Activated CD8-positive, alpha-beta T cell treated with anti-CD3 and anti-CD28 coated beads, Interleukin-2, amount 10 ng/mL, durations not matched to agents 7 days and 5 days (primary cell): ENCODE measurements around the gene MGAT5B. TPM values are rescaled to one million over a fixed set of nuclear protein-coding genes. Genes with fewer than 3 reads are reported as not detected.
A peak's percentile ranks its signal among the peaks of the same experiment; 100 is the strongest.

Experiments
- ATAC-seq: fragments of 150-1000 bp; cut with Tn5 transposase; one replicate; pipeline ENCODE4 v1.10.0; 2021; ENCODE audit warnings: moderate library complexity
- CTCF ChIA-PET: fragments of 350-600 bp; sonication (Branson Sonifier 250); formaldehyde crosslinking; loops from one replicate; lab custom pipeline; 2021; ENCODE audit warnings: antibody characterized with exemption; lab: Charles Lee
- POLR2A ChIA-PET: fragments of 350-600 bp; sonication (Branson Sonifier 250); formaldehyde crosslinking; loops from one replicate; lab custom pipeline; 2021; ENCODE audit warnings: antibody characterized with exemption; lab: Charles Lee
- DNase-seq: peaks from one replicate; pipeline ENCODE4 v3.0.0-alpha.2; 2020
- H3K27ac Mint-ChIP-seq: one replicate; pipeline ENCODE4 v1.8.0; 2021; ENCODE audit warnings: mild to moderate bottlenecking, mixed read lengths
- H3K27me3 Mint-ChIP-seq: one replicate; pipeline ENCODE4 v1.8.0; 2021; ENCODE audit warnings: low read depth, mixed read lengths
- H3K36me3 Mint-ChIP-seq: one replicate; pipeline ENCODE4 v1.8.0; 2021; ENCODE audit warnings: low read depth, mixed read lengths
- H3K4me1 Mint-ChIP-seq: one replicate; pipeline ENCODE4 v1.8.0; 2021; ENCODE audit warnings: low read depth, mixed read lengths
- H3K4me3 Mint-ChIP-seq: one replicate; pipeline ENCODE4 v1.8.0; 2021; ENCODE audit warnings: mild to moderate bottlenecking, mixed read lengths
- H3K9me3 Mint-ChIP-seq: one replicate; pipeline ENCODE4 v1.8.0; 2022; ENCODE audit warnings: mixed read lengths; ENCODE audit not compliant: insufficient read depth
- total RNA-seq, 2 experiments: library from RNA; stranded (reverse); gene quantifications; one replicate each; pipeline ENCODE4 v1.2.3, GENCODE V29; 2021

Gene MGAT5B
- total RNA-seq, 2 experiments from 2014 or later, result 0.26 TPM; not detected in 1

- Mint-ChIP-seq H3K4me1 (peaks cover 15% of the 10 kb centered on the region), H3K9me3 (no peaks in the 10 kb centered on the region), H3K4me3 (no peak overlapping the region), H3K36me3 (no peaks in the 10 kb centered on the region), H3K27me3 (peaks cover 28% of the 10 kb centered on the region), H3K27ac (no peak overlapping the region)
- POLR2A ChIA-PET, result interaction anchor here (0.7 kb wide), 1 partner anchor 186 kb away, joined by 3 read pairs; no protein-coding TSS in a partner anchor
- no peak for DNase-seq
- CTCF ChIA-PET, result interaction anchor here (2.8 to 6.8 kb wide), 3 partner anchors 10 to 196 kb away, joined by 7 to 87 read pairs (median 38); no protein-coding TSS in a partner anchor
- no peak for ATAC-seq
Measured at GRCh38 chr17:76869496-76870376, 1.5 kb downstream of the MGAT5B start.

GRCh38 chr17:76870377-76870714 is 2.1 kb downstream of the MGAT5B start:
- Mint-ChIP-seq H3K27ac (no peak overlapping the region), H3K27me3 (peaks cover 28% of the 10 kb centered on the region), H3K4me1 (peaks cover 15% of the 10 kb centered on the region), H3K9me3 (peaks cover 4% of the 10 kb centered on the region), H3K4me3 (no peak overlapping the region), H3K36me3 (peaks cover 2% of the 10 kb centered on the region)
- ATAC-seq (no peak), DNase-seq (no peak)
- CTCF ChIA-PET, result interaction anchor here (1.2 to 6.8 kb wide), 2 partner anchors 186 to 218 kb away, joined by 3 to 87 read pairs; no protein-coding TSS in a partner anchor
- POLR2A ChIA-PET, result no interaction called here

GRCh38 chr17:76871668-76872067 is 3.5 kb downstream of the MGAT5B start:
- ATAC-seq (no peak), DNase-seq (no peak)
- Mint-ChIP-seq H3K9me3 (peaks cover 8% of the 10 kb centered on the region), H3K4me1 (peaks cover 15% of the 10 kb centered on the region), H3K36me3 (peaks cover 2% of the 10 kb centered on the region), H3K4me3 (no peak overlapping the region), H3K27me3 (peaks cover 25% of the 10 kb centered on the region), H3K27ac (no peak overlapping the region)
- CTCF ChIA-PET, result interaction anchor here (0.7 to 6.8 kb wide), 7 partner anchors 98 to 217 kb away, joined by 3 to 87 read pairs (median 3); no protein-coding TSS in a partner anchor
- POLR2A ChIA-PET, result no interaction called here

- Mint-ChIP-seq H3K27ac (no peak overlapping the region), H3K9me3 (peaks cover 8% of the 10 kb centered on the region), H3K4me1 (peaks cover 15% of the 10 kb centered on the region), H3K36me3 (peaks cover 2% of the 10 kb centered on the region), H3K27me3 (peaks cover 22% of the 10 kb centered on the region), H3K4me3 (no peak overlapping the region)
- CTCF ChIA-PET, result interaction anchor here (0.7 to 6.8 kb wide), 5 partner anchors 97 to 195 kb away, joined by 3 to 87 read pairs (median 3); no protein-coding TSS in a partner anchor
- DNase-seq (peak; percentile 25), ATAC-seq (no peak)
- POLR2A ChIA-PET, result no interaction called here
Measured at GRCh38 chr17:76872221-76872873, 4.1 kb downstream of the MGAT5B start.

- DNase-seq (no peak), ATAC-seq (no peak)
- Mint-ChIP-seq H3K36me3 (peaks cover 2% of the 10 kb centered on the region), H3K4me3 (no peak overlapping the region), H3K27ac (no peak overlapping the region), H3K27me3 (peaks cover 18% of the 10 kb centered on the region), H3K9me3 (peaks cover 8% of the 10 kb centered on the region), H3K4me1 (peaks cover 11% of the 10 kb centered on the region)
- POLR2A ChIA-PET, result no interaction called here
- CTCF ChIA-PET, result interaction anchor here (1.2 to 6.8 kb wide), 3 partner anchors 131 to 183 kb away, joined by 3 to 87 read pairs (median 5); no protein-coding TSS in a partner anchor
Measured at GRCh38 chr17:76872874-76873221, 4.6 kb downstream of the MGAT5B start.

- DNase-seq (no peak), ATAC-seq (no peak)
- Mint-ChIP-seq H3K27ac (no peak overlapping the region), H3K27me3 (peaks cover 17% of the 10 kb centered on the region), H3K36me3 (peaks cover 2% of the 10 kb centered on the region), H3K4me3 (no peak overlapping the region), H3K4me1 (peaks cover 11% of the 10 kb centered on the region), H3K9me3 (peaks cover 8% of the 10 kb centered on the region)
- CTCF ChIA-PET, result interaction anchor here (6.8 kb wide), 1 partner anchor 182 kb away, joined by 87 read pairs; no protein-coding TSS in a partner anchor
- POLR2A ChIA-PET, result no interaction called here
Measured at GRCh38 chr17:76873856-76874255, 5.7 kb downstream of the MGAT5B start.

GRCh38 chr17:76877437-76877836 is 9.2 kb downstream of the MGAT5B start:
- H3K27me3 Mint-ChIP-seq, result peaks cover 2% of the 10 kb centered on the region
- no peak overlapping the region for H3K27ac Mint-ChIP-seq
- DNase-seq (no peak), ATAC-seq (no peak)
- POLR2A ChIA-PET, result no interaction called here
- peaks cover 3% of the 10 kb centered on the region for H3K4me1 Mint-ChIP-seq
- peaks cover 2% of the 10 kb centered on the region for H3K36me3 Mint-ChIP-seq
- CTCF ChIA-PET, result interaction anchor here (0.7 kb wide), 1 partner anchor 10 kb away, joined by 6 read pairs; the partner anchor contains the start of gene MGAT5B
- H3K4me3 Mint-ChIP-seq, result no peak overlapping the region
- H3K9me3 Mint-ChIP-seq, result peaks cover 8% of the 10 kb centered on the region

- Mint-ChIP-seq H3K9me3 (peaks cover 8% of the 10 kb centered on the region), H3K36me3 (peaks cover 2% of the 10 kb centered on the region), H3K4me3 (no peak overlapping the region), H3K27ac (no peak overlapping the region), H3K4me1 (no peaks in the 10 kb centered on the region), H3K27me3 (no peaks in the 10 kb centered on the region)
- ChIA-PET POLR2A (no interaction called here), CTCF (interaction anchor here (1.1 kb wide), 1 partner anchor 10 kb away, joined by 3 read pairs; the partner anchor contains the start of gene MGAT5B)
- no peak for DNase-seq
- no peak for ATAC-seq
Measured at GRCh38 chr17:76878568-76878967, 10.4 kb downstream of the MGAT5B start.

- H3K4me1 Mint-ChIP-seq, result no peaks in the 10 kb centered on the region
- H3K4me3 Mint-ChIP-seq, result no peak overlapping the region
- DNase-seq (no peak), ATAC-seq (no peak)
- H3K36me3 Mint-ChIP-seq, result peaks cover 2% of the 10 kb centered on the region
- H3K27me3 Mint-ChIP-seq, result no peaks in the 10 kb centered on the region
- ChIA-PET CTCF (interaction anchor here (1.1 to 1.3 kb wide), 3 partner anchors 11 to 177 kb away, joined by 3 to 7 read pairs (median 3); partner anchors contain the start of gene MGAT5B), POLR2A (no interaction called here)
- no peak overlapping the region for H3K27ac Mint-ChIP-seq
- peaks cover 8% of the 10 kb centered on the region for H3K9me3 Mint-ChIP-seq
Measured at GRCh38 chr17:76879254-76879653, 11.1 kb downstream of the MGAT5B start.

- ChIA-PET POLR2A (no interaction called here), CTCF (interaction anchor here (1.1 to 1.3 kb wide), 2 partner anchors 11 to 176 kb away, joined by 3 to 7 read pairs; partner anchors contain the start of gene MGAT5B)
- Mint-ChIP-seq H3K36me3 (peaks cover 2% of the 10 kb centered on the region), H3K4me3 (no peak overlapping the region), H3K9me3 (peaks cover 8% of the 10 kb centered on the region), H3K4me1 (no peaks in the 10 kb centered on the region), H3K27ac (no peak overlapping the region), H3K27me3 (no peaks in the 10 kb centered on the region)
- DNase-seq (no peak), ATAC-seq (no peak)
Measured at GRCh38 chr17:76879691-76880090, 11.5 kb downstream of the MGAT5B start.

GRCh38 chr17:76880268-76880667 is 12.1 kb downstream of the MGAT5B start:
- no peak overlapping the region for H3K4me3 Mint-ChIP-seq
- no peak for ATAC-seq
- peaks cover 5% of the 10 kb centered on the region for H3K9me3 Mint-ChIP-seq
- H3K27me3 Mint-ChIP-seq, result no peaks in the 10 kb centered on the region
- H3K4me1 Mint-ChIP-seq, result no peaks in the 10 kb centered on the region
- DNase-seq, result no peak
- H3K36me3 Mint-ChIP-seq, result peaks cover 1% of the 10 kb centered on the region
- ChIA-PET POLR2A (no interaction called here), CTCF (interaction anchor here (1.3 kb wide), 1 partner anchor 12 kb away, joined by 7 read pairs; the partner anchor contains the start of gene MGAT5B)
- no peak overlapping the region for H3K27ac Mint-ChIP-seq
